Omental fat pad (tissue), 4 donors: ENCODE results near the gene STEAP3. TPM values are rescaled to one million over a fixed set of nuclear protein-coding genes. Genes with fewer than 3 reads are reported as not detected.

Source experiments
- ATAC-seq: fragments of 150-250 bp; one replicate; pipeline ENCODE4 v1.9.1; 2016; ENCODE audit warnings: mild to moderate bottlenecking, moderate library complexity; ENCODE audit not compliant: low FRiP score
- DNase-seq: peaks from one replicate; pipeline ENCODE4 v3.0.0-alpha.2; 2019; ENCODE audit warnings: low spot score
- total RNA-seq, 4 donors: library from RNA; depleted of rRNA; stranded (reverse); fragments of >200 nt; gene quantifications; one replicate each; pipeline ENCODE4 v1.1.0, GENCODE V29; 2016
- TF ChIP-seq, protein P1 (sequence below), 3 donors: fragments of 450-650 bp; IDR thresholded peaks; one replicate each; pipeline ENCODE4 v1.5.1; 2016 to 2017; ENCODE audit warnings: antibody characterized with exemption in 3 of 3, mild to moderate bottlenecking in 3 of 3, moderate library complexity in 2 of 3

The STEAP3 gene
- total RNA-seq, 4 donors from 2014 or later, result 9.4 to 22.4 (median 16.3) TPM

GRCh38 chr2:119197529-119198239 is 25.9 kb upstream of the STEAP3 start:
- ATAC-seq, result peak; percentile 4

GRCh38 chr2:119198240-119198840 is 25.3 kb upstream of the STEAP3 start:
- TF ChIP-seq, protein P1, sequence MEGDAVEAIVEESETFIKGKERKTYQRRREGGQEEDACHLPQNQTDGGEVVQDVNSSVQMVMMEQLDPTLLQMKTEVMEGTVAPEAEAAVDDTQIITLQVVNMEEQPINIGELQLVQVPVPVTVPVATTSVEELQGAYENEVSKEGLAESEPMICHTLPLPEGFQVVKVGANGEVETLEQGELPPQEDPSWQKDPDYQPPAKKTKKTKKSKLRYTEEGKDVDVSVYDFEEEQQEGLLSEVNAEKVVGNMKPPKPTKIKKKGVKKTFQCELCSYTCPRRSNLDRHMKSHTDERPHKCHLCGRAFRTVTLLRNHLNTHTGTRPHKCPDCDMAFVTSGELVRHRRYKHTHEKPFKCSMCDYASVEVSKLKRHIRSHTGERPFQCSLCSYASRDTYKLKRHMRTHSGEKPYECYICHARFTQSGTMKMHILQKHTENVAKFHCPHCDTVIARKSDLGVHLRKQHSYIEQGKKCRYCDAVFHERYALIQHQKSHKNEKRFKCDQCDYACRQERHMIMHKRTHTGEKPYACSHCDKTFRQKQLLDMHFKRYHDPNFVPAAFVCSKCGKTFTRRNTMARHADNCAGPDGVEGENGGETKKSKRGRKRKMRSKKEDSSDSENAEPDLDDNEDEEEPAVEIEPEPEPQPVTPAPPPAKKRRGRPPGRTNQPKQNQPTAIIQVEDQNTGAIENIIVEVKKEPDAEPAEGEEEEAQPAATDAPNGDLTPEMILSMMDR (IDR thresholded peaks at IDR 0.05), result no peak
- no peak for DNase-seq
- peak; percentile 18 for ATAC-seq

More at GRCh38 chr2:119197529-119198239, 25.9 kb upstream of the STEAP3 start:
- DNase-seq, result no peak
- TF ChIP-seq, protein P1 (IDR thresholded peaks at IDR 0.05), result no peak

DNA sequence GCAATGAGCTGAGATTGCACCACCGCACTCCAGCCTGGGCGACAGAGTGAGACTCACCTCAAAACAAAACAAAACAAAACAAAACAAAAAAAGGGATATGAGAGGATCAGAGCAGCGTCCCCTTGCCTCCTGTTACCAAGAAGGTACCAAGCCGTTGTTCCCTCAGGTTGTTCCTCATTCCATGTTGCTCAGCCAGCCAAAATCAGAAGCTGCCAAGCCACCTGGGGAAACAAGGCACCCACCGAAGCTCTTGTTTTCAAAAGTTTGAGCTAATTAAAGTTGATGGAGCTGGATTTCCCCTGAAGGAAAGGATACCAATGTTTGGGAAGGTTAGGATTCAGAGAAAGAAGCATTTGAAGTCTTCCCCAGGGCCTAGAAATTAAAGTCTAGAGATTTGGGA is 21.8 kb upstream of the STEAP3 start:
- TF ChIP-seq, protein P1 (IDR thresholded peaks at IDR 0.05), result no peak
- ATAC-seq (no peak), DNase-seq (no peak)

DNA sequence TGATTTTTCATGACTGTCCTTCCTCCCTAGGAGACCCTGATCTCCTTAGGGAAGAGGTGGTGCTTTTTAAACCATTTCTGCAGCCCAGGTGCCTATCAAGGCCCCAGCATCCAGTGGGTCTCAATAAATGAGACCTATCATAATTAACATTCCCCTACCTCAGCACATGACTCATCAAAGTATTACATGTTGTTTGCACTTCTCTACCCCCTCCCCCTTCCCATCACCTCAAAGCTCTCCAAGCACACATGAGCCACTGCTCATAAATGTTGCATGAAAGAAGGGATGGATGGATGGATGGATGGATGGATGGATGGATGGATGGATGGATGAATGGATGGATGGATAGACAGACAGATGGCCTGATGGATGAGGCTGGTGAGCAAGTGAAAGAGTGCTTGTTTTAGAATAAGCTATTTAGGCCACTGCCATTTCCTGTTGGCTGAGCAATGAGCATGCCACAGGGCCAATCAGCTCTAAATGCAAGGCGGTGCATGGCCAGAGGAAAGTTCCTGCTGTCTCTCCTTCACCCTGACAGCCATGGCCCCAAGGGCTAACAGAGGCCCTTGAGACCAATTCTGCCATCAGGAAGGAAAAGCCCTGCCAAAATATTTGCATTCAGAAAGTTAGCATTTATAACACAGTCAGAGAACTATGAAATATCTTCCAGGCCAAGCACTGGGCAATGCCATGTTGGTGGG is 20.9 kb upstream of the STEAP3 start:
- DNase-seq, result no peak
- TF ChIP-seq, protein P1 (IDR thresholded peaks at IDR 0.05), result no peak
- no peak for ATAC-seq

DNA sequence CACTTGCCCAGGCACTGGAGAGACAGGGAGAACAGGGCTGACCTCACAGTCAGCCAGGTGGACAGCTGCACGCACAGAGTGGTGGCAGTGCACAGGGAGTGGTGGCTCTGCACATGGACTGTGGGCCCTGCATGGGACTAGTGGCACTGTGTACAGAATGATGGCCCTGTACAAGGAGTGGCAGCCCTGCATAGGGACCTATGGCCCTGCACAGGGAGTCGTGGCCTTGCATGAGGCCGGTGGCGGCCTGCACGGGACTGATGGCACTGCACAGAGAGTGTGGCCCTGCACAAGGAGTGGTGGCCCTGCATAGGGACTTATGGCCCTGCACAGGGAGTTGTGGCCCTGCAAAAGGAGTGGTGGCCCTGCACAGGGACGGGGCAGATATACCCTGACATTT is 19.1 kb upstream of the STEAP3 start:
- DNase-seq (no peak), ATAC-seq (no peak)
- TF ChIP-seq, protein P1 (IDR thresholded peaks at IDR 0.05), result no peak

DNA sequence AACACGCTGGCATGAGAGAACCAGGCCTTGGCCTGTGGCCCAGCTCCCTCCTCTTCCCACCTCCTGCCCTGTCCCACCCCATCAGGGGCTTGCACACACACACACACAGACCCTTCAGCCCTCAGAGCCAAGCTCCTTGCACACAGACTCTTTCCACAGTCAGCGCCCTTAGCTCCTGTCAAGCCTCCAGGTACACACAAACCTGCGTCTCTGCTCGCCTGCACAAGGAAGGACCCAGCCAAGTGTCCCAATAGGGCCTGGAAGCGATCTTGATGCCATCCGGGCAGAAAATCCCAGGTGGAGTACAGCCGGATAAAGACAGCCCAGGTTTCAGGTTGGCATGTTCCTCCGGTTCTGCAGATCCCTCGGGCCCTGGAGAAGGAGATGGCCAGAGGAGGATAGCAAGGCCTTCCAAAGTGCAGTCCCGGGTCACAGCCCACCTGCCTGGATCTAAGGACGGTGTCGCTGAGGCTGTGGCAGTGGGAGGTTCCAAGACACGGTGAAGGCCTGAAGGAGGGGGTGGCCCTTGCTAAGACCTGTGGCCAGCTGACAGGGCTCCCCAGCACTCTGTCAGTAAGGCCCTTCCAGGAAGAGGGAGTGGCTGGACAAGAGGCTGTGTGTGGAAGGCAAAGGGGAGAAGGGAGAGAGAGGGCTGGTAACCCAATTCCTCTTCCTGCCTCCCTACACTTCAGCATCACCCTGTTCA is 18.5 kb upstream of the STEAP3 start:
- TF ChIP-seq, protein P1 (IDR thresholded peaks at IDR 0.05), result no peak
- no peak for DNase-seq
- ATAC-seq, result no peak
